ENCODE results near the gene CES5A.
"Not testable (repeated sequence)": the region's sequence is repeated elsewhere in the genome, so short reads cannot be mapped to it uniquely, and the experiment has no call there.

The CES5A gene

GRCh38 chr16:55873122-55873521 is 2.1 kb downstream of the CES5A start:
- no peak for DNase-seq

GRCh38 chr16:55872130-55872529 is 3.0 kb downstream of the CES5A start:
- no peak for DNase-seq

GRCh38 chr16:55871411-55872038 is 3.6 kb downstream of the CES5A start:
- DNase-seq: no peak

GRCh38 chr16:55868980-55869379 is 6.2 kb downstream of the CES5A start:
- DNase-seq: no peak

- no peak for DNase-seq
These were observed 7.0 kb downstream of the CES5A start for GRCh38 chr16:55868137-55868536.

- no peak for DNase-seq
These were observed 13.9 kb downstream of the CES5A start for GRCh38 chr16:55861288-55861687.

- DNase-seq: not testable (repeated sequence)
These were observed 17.5 kb downstream of the CES5A start for GRCh38 chr16:55857650-55858049.

GRCh38 chr16:55856950-55857349 is 18.2 kb downstream of the CES5A start:
- no peak for DNase-seq

GRCh38 chr16:55853114-55853513 is 22.1 kb downstream of the CES5A start:
- DNase-seq: no peak

GRCh38 chr16:55849536-55849935 is 25.6 kb downstream of the CES5A start:
- no peak for DNase-seq

- no peak for DNase-seq
These were observed 28.4 kb downstream of the CES5A start for GRCh38 chr16:55846598-55847346.

GRCh38 chr16:55843105-55843395 is 32.1 kb downstream of the CES5A start:
- DNase-seq: no peak

- DNase-seq: no peak
These were observed 32.6 kb downstream of the CES5A start for GRCh38 chr16:55842369-55843104.

GRCh38 chr16:55839115-55839514 is 36.1 kb downstream of the CES5A start:
- no peak for DNase-seq

GRCh38 chr16:55836158-55836611 is 39.0 kb downstream of the CES5A start:
- DNase-seq: no peak

- DNase-seq: no peak
These were observed 39.6 kb downstream of the CES5A start for GRCh38 chr16:55835581-55835980.

GRCh38 chr16:55835173-55835572 is 40.0 kb downstream of the CES5A start:
- DNase-seq: not testable (repeated sequence)

- no peak for DNase-seq
These were observed 41.1 kb downstream of the CES5A start for GRCh38 chr16:55834049-55834448.

GRCh38 chr16:55832773-55833691 is 42.1 kb downstream of the CES5A start, which contains the start of gene CES1:
CES1 (minus strand) TSS chr16:55833096; CDS start chr16:55833055, 41 bp downstream.
- DNase-seq: no peak

GRCh38 chr16:55832425-55832772 is 42.8 kb downstream of the CES5A start:
- no peak for DNase-seq

GRCh38 chr16:55830658-55831294 is 44.4 kb downstream of the CES5A start:
- DNase-seq: no peak

- not testable (repeated sequence) for DNase-seq
These were observed 45.9 kb downstream of the CES5A start for GRCh38 chr16:55829232-55829631.

All from activated T-cell treated with anti-CD3 and anti-CD28 coated beads, Interleukin-2, amount 50 U/mL, for 48 hours (primary cell).